ENCODE data around the gene EHD4.

The EHD4 gene

DNA sequence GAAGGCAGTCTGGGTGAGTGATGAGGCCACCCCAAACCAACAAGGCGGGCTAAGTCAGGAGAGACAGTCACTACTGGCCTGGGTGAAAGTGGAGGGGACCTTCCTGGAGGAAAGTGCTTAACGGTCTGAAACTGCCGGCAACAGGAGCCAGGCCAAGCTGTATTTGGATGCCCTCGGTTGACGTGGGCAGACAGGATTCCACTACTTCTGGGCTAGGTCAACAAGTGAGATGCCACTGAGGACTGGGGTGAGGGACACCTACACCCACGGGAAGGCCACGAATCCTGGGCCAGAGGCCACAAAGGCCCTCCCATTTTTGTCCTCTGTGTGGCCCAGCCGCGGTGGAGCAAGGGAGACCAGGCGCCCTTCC lies 90.8 kb downstream of the EHD4 start:
- DNase-seq = no peak
- H3K4me3 Mint-ChIP-seq = peak overlapping the region; percentile 61

GRCh38 chr15:41881086-41881485 lies 91.3 kb downstream of the EHD4 start:
- TF ChIP-seq CTCF (IDR thresholded peaks at IDR 0.05) = no peak
- H3K36me3 Mint-ChIP-seq (ENCODE audit: low read depth) = no peaks in the 10 kb centered on the region
- H3K27ac Mint-ChIP-seq = no peak overlapping the region
- peak overlapping the region; percentile 61 for H3K4me3 Mint-ChIP-seq
- peaks cover 50% of the 10 kb centered on the region for H3K27me3 Mint-ChIP-seq (ENCODE audit: low read depth, poor library complexity)
- peaks cover 28% of the 10 kb centered on the region for H3K4me1 Mint-ChIP-seq
- no peaks in the 10 kb centered on the region for H3K9me3 Mint-ChIP-seq
- no peak for DNase-seq

More for the DNA sequence above, 90.8 kb downstream of the EHD4 start:
- Mint-ChIP-seq H3K9me3 (no peaks in the 10 kb centered on the region), H3K4me1 (peaks cover 26% of the 10 kb centered on the region), H3K27me3 (ENCODE audit: low read depth, poor library complexity) (peaks cover 50% of the 10 kb centered on the region), H3K36me3 (ENCODE audit: low read depth) (no peaks in the 10 kb centered on the region), H3K27ac (no peak overlapping the region)
- no peak for TF ChIP-seq CTCF (IDR thresholded peaks at IDR 0.05)

DNA sequence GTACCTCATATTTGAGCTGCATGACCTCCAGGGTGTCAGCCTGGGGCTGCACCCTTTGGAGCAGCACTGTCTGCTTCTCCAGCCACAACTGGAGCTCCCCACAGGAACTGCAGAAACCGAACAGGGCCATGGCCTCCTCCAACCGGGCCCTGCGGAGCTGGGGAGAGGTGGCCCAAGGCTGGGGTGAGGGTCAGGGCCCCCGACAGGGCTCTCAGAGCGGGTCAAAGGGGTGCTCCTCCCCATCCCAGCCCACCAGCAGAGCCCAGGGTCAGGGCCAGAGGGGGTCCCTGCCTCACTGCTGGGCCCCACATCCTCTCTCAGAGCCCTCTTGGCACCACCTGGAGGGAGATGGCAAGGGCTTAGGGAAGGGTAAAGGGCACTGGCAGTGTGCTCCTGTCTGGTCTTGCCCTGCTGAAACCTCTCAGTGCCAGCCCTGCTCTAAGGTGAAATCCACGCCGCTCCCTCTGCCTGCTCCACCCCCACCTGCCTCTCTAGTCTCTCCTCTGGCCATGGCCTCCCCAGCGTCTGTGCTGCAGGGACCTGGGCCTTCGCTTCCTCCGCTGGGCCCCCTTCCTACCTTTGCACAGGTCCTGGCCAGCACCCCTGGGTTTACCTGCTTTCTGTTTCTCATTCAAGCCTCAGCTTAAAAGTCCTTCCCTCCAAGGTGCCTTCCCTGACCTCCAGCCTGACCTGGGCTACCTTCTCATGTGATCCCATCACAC lies 92.0 kb downstream of the EHD4 start:
- DNase-seq = no peak
- H3K4me1 Mint-ChIP-seq = peaks cover 36% of the 10 kb centered on the region
- no peak overlapping the region for H3K27ac Mint-ChIP-seq
- no peak overlapping the region for H3K4me3 Mint-ChIP-seq
- no peaks in the 10 kb centered on the region for H3K9me3 Mint-ChIP-seq
- TF ChIP-seq CTCF (IDR thresholded peaks at IDR 0.05) = no peak
- H3K36me3 Mint-ChIP-seq (ENCODE audit: low read depth) = no peaks in the 10 kb centered on the region
- peaks cover 53% of the 10 kb centered on the region for H3K27me3 Mint-ChIP-seq (ENCODE audit: low read depth, poor library complexity)

- no peaks in the 10 kb centered on the region for H3K9me3 Mint-ChIP-seq
- no peak overlapping the region for H3K4me3 Mint-ChIP-seq
- no peak for TF ChIP-seq CTCF (IDR thresholded peaks at IDR 0.05)
- H3K4me1 Mint-ChIP-seq = peaks cover 33% of the 10 kb centered on the region
- DNase-seq = no peak
- H3K27ac Mint-ChIP-seq = no peak overlapping the region
- peaks cover 49% of the 10 kb centered on the region for H3K27me3 Mint-ChIP-seq (ENCODE audit: low read depth, poor library complexity)
- H3K36me3 Mint-ChIP-seq (ENCODE audit: low read depth) = no peaks in the 10 kb centered on the region
Measured at GRCh38 chr15:41879321-41879845, 93.0 kb downstream of the EHD4 start.

- no peak for DNase-seq
- Mint-ChIP-seq H3K4me1 (peaks cover 31% of the 10 kb centered on the region), H3K27me3 (ENCODE audit: low read depth, poor library complexity) (peaks cover 44% of the 10 kb centered on the region), H3K9me3 (no peaks in the 10 kb centered on the region), H3K4me3 (no peak overlapping the region), H3K27ac (no peak overlapping the region), H3K36me3 (ENCODE audit: low read depth) (no peaks in the 10 kb centered on the region)
- TF ChIP-seq CTCF (IDR thresholded peaks at IDR 0.05) = no peak
Measured at GRCh38 chr15:41878355-41878699, 94.0 kb downstream of the EHD4 start.
